ENCODE results near the gene TBC1D8.

Gene TBC1D8

DNA sequence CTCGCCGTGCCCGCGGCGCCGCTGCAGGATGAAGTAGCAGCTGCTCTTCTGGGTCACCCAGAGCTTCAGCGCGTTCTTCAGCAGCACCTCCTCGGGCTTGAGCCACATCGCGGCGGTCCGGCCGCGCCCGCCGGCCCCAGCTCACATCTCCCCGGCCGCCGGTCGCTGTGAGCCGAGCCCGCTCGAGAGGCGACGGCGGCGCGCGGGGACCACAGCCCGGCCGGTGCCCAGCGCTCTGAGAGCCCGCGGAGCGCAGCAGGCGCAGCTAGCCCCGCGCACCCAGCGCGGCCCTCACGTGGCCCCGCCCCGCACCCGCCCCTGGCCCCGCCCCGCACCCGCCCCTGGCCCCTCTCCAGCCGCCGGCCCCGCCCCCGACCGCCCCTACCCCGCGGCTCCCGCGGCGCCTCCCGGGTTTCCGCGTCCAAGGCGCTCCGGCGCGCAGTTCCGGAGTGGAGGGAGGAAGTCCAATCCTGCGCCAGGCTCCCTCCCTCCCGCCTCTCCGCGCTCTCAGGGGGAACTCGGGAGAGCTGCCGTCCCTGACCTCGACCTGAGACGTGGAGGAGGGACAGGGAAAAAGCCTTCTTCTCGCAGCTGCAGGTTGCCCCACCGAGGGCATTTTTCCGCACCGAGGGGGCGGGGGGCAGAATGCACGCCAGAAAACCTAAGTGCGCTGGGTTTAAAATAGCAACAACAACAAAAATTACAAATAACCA lies at the start of gene TBC1D8:
Gene TBC1D8 (minus strand): TSS at position 237 of the 713 bp plus-strand sequence. CDS start 129 bp downstream, at position 108.
- peak within 1 kb of the TSS; percentile 59 for H3K4me3 ChIP-seq (ENCODE audit: low read depth, low read length)
- TF ChIP-seq, protein P1, sequence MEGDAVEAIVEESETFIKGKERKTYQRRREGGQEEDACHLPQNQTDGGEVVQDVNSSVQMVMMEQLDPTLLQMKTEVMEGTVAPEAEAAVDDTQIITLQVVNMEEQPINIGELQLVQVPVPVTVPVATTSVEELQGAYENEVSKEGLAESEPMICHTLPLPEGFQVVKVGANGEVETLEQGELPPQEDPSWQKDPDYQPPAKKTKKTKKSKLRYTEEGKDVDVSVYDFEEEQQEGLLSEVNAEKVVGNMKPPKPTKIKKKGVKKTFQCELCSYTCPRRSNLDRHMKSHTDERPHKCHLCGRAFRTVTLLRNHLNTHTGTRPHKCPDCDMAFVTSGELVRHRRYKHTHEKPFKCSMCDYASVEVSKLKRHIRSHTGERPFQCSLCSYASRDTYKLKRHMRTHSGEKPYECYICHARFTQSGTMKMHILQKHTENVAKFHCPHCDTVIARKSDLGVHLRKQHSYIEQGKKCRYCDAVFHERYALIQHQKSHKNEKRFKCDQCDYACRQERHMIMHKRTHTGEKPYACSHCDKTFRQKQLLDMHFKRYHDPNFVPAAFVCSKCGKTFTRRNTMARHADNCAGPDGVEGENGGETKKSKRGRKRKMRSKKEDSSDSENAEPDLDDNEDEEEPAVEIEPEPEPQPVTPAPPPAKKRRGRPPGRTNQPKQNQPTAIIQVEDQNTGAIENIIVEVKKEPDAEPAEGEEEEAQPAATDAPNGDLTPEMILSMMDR (conservative IDR thresholded peaks at IDR 0.05; ENCODE audit: low read depth, low read length) = no peak
- DNase-seq (ENCODE audit: low read depth) = peak; percentile 71

DNA sequence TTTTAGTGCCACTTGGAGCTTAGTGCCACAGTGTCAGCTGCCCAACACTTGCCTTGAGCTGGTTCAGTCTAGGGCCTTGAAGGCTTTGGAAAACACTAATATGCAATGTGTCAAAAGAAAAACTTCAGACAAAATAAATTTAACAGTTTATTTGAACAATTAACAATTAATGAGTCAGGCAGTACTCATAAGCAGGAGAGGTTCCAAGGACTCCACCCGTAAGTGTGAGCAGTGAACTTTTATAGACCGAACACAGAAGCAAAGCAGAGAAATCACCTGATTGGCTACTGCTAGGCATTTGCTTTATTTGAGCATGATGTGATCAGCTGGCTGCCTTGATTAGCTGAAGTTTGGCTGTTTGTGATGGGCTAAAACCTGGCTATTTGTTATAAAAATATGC lies 49.5 kb upstream of the TBC1D8 start:
- DNase-seq (ENCODE audit: low read depth) = peak; percentile 21
- TF ChIP-seq, protein P1 (conservative IDR thresholded peaks at IDR 0.05; ENCODE audit: low read depth, low read length) = no peak
- no peak overlapping the region for H3K4me3 ChIP-seq (ENCODE audit: low read depth, low read length)

DNA sequence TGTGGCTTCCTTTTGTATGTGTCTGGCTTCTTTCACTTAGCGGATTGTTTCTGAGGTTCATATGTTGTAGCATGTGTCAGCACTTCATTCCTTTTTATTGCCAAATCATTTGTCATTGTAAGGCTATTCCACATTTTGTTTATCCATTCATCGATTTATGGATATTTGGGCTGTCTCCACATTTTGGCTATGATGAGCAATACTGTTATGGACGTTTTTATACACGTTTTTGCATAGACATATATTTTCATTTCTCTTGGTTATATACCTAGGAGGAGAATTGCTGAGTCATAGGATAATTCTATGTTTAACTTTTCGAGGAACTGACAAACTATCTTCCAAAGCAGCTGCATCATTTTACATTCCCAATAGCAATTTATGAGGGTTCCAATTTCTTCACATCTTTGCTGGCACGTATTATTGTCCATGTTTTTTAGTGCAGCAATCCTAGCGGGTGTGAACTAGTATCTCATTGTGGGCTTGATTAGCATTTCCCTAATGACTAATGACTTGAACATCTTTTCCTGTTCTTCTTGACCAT lies 48.1 kb upstream of the TBC1D8 start:
- TF ChIP-seq, protein P1 (conservative IDR thresholded peaks at IDR 0.05; ENCODE audit: low read depth, low read length) = no peak
- H3K4me3 ChIP-seq (ENCODE audit: low read depth, low read length) = no peak overlapping the region
- DNase-seq (ENCODE audit: low read depth) = peak; percentile 41

DNA sequence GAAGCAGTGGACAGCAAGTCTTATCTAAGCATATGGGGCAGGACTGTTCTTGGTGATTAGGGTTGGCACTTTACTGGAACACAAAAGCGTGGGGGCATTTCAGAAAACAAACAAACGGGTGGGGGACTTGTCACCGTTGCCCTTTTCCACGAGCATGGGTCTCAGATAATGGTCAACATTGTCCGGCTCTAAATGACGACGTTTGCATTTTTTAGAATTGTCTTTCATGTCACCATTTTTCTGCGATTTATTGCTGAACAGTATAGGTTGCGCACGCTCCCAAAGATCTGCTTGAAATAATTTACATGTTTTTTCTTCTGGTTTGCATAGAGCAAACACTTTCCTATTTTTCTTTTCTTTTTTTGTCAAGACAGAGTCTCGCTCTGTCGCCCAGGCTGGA lies 46.6 kb upstream of the TBC1D8 start:
- DNase-seq (ENCODE audit: low read depth) = no peak
- no peak overlapping the region for H3K4me3 ChIP-seq (ENCODE audit: low read depth, low read length)
- TF ChIP-seq, protein P1 (conservative IDR thresholded peaks at IDR 0.05; ENCODE audit: low read depth, low read length) = no peak

DNA sequence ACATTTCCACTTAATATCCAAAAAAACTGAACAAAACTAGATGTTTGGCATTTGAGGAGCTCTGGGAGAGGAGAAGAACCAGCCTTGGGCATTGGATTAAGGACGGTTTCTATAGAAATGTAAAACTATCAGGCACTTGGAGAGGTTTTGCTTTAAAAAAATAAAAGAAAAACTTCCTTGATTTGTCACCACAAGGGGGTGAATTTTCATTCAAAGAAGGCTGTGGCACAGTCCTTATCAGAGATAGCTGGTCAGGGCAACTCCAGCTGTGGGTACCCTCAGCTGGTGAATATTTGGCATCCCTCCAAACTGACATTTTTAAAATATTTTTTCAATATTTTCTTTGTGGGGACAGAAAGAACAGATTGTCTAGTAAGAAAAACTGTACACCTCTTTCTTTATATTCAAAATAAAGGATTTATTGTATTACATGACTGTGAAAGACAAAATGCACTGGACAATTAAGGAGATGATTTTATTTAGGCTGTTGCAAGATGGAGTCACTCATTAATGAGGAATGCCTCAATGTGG lies 46.1 kb upstream of the TBC1D8 start:
- DNase-seq (ENCODE audit: low read depth) = no peak
- H3K4me3 ChIP-seq (ENCODE audit: low read depth, low read length) = no peak overlapping the region
- TF ChIP-seq, protein P1 (conservative IDR thresholded peaks at IDR 0.05; ENCODE audit: low read depth, low read length) = peak; percentile 32

DNA sequence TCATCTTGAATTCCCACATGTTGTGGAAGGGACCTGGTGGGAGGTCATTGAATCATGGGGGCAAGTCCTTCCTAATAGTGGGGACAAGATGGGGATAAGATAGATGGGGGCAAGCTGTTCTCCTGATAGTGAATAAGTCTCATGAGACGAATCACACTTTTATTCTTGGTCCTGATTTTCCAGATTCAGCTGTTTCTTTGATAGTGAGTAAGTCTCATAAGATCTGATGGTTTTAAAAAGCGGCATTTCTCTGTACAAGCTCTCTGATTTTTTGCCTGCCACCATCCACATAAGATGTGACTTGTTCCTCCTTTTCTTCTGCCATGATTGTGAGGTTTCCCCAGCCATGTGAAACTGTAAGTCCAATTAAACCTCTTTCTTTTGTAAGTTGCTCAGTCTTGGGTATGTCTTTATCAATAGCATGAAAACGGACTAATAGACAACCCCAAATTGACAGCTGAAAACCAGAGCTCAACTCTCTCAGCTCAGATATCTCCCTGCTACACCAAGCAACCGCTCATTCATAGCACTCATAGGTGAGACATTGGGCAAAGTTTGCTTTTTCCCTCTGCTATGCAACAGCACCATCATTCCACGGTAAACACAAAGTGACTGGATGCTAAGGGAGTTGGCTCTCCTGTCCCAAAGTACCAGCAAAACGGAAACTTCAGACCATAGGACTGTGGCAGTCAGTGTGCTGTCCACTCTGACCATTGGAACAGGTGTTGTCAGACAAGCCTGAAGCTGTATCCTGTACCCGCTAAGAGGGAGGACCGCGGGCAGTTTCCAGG lies 44.9 kb upstream of the TBC1D8 start:
- no peak for DNase-seq (ENCODE audit: low read depth)
- H3K4me3 ChIP-seq (ENCODE audit: low read depth, low read length) = no peak overlapping the region
- TF ChIP-seq, protein P1 (conservative IDR thresholded peaks at IDR 0.05; ENCODE audit: low read depth, low read length) = no peak

Data from choroid plexus epithelial cell (primary cell).